ENCODE measurements around the gene CDK19. TPM values are rescaled to one million over a fixed set of nuclear protein-coding genes. Genes with fewer than 3 reads are reported as not detected.
"Not testable (repeated sequence)": the region's sequence is repeated elsewhere in the genome, so short reads cannot be mapped to it uniquely, and the experiment has no call there.

CDK19 gene
- total RNA-seq, 6 experiments from 2014 or later: 2.8 to 7.9 (median 5.5) TPM

DNA sequence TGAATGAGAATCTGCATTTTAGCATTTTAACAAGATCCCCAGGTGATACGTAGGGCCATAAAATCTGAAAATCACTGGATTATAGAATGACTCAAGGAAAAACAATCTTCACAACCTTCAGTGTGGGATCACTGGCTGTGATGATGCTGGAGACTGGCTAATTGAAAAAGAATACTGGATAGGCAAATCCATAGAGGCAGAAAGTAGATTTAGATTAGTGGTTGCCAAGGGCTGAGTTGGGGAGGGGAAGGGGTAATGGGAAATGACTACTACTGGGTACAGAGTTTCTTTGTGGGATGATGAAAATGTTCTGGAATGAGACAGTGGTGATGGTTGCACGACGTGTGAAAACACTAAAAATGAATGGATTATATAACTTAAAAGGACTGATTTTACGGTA lies 84.1 kb downstream of the CDK19 start:
- WGBS (ENCODE audit: insufficient coverage, low coverage, low lambda C conversion rate, missing lambda C conversion rate): 100% methylated on average over 4 of the region's 4 CpGs
- ATAC-seq: no peak

GRCh38 chr6:110728501-110728900 lies 86.8 kb downstream of the CDK19 start:
- Histone ChIP-seq H3K36me3 (no peaks in the 10 kb centered on the region), H3K27me3 (no peaks in the 10 kb centered on the region), H3K4me3 (no peak overlapping the region), H3K27ac (no peak overlapping the region), H3K9me3 (no peaks in the 10 kb centered on the region), H3K4me1 (no peaks in the 10 kb centered on the region)
- TF ChIP-seq POLR2A (IDR thresholded peaks at IDR 0.05): no peak
- TF ChIP-seq CTCF (IDR thresholded peaks at IDR 0.05): no peak
- DNase-seq (no peak), ATAC-seq (no peak)
- intact Hi-C loops (cut with DNase I): no loop called here
- 100% methylated on average over 1 of the region's 1 CpG for WGBS (ENCODE audit: insufficient coverage, low coverage, low lambda C conversion rate, missing lambda C conversion rate)

More for the DNA sequence above, 84.1 kb downstream of the CDK19 start:
- Histone ChIP-seq H3K4me1 (no peaks in the 10 kb centered on the region), H3K4me3 (no peak overlapping the region), H3K36me3 (no peaks in the 10 kb centered on the region), H3K9me3 (no peaks in the 10 kb centered on the region), H3K27me3 (no peaks in the 10 kb centered on the region), H3K27ac (no peak overlapping the region)
- intact Hi-C loops (cut with DNase I): no loop called here
- TF ChIP-seq CTCF (IDR thresholded peaks at IDR 0.05) (no peak), POLR2A (IDR thresholded peaks at IDR 0.05) (no peak)
- no peak for DNase-seq

DNA sequence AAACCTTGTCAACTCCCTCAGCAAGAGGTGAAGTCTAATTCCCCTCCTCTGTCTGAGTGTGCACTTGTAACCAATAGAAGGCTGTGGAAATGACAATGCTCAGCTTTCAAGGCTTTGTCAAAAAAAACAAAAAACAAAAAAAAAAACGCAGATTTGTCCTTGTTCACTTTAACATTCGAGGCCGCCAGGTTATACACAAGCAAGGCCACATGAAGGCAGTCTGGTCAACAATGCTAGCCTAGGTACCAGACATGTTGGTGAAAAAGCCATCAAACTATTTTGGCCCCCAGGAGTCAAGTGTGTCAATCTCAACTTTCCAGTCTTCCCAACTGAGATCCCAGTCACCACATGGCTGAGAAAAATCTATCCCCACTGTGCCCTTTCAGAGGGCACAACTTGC lies 92.3 kb downstream of the CDK19 start:
- DNase-seq (no peak), ATAC-seq (no peak)
- Histone ChIP-seq H3K4me1 (no peaks in the 10 kb centered on the region), H3K27ac (no peak overlapping the region), H3K27me3 (no peaks in the 10 kb centered on the region), H3K36me3 (no peaks in the 10 kb centered on the region), H3K9me3 (no peaks in the 10 kb centered on the region), H3K4me3 (no peak overlapping the region)
- intact Hi-C loops (cut with DNase I): no loop called here
- TF ChIP-seq POLR2A (IDR thresholded peaks at IDR 0.05): no peak
- no peak for TF ChIP-seq CTCF (IDR thresholded peaks at IDR 0.05)
- 81% methylated on average over 3 of the region's 3 CpGs for WGBS (ENCODE audit: insufficient coverage, low coverage, low lambda C conversion rate, missing lambda C conversion rate)

- Histone ChIP-seq H3K36me3 (no peaks in the 10 kb centered on the region), H3K4me1 (no peaks in the 10 kb centered on the region), H3K4me3 (no peak overlapping the region), H3K27ac (no peak overlapping the region), H3K9me3 (no peaks in the 10 kb centered on the region), H3K27me3 (no peaks in the 10 kb centered on the region)
- DNase-seq (no peak), ATAC-seq (no peak)
- intact Hi-C loops (cut with DNase I): no loop called here
- 86% methylated on average over 3 of the region's 3 CpGs for WGBS (ENCODE audit: insufficient coverage, low coverage, low lambda C conversion rate, missing lambda C conversion rate)
- no peak for TF ChIP-seq POLR2A (IDR thresholded peaks at IDR 0.05)
- TF ChIP-seq CTCF (IDR thresholded peaks at IDR 0.05): no peak
Measured at GRCh38 chr6:110720066-110720465, 95.2 kb downstream of the CDK19 start.

GRCh38 chr6:110719601-110720000 lies 95.7 kb downstream of the CDK19 start:
- H3K27ac ChIP-seq; H3K4me1 ChIP-seq; ATAC-seq; H3K27me3 ChIP-seq; DNase-seq; intact Hi-C loops (cut with DNase I); H3K4me3 ChIP-seq; H3K36me3 ChIP-seq; H3K9me3 ChIP-seq: not testable (repeated sequence)
- 100% methylated on average over 2 of the region's 7 CpGs for WGBS (ENCODE audit: insufficient coverage, low coverage, low lambda C conversion rate, missing lambda C conversion rate)

Measured in right lobe of liver (tissue), 6 donors.